H1 (cell line): Measurements from ENCODE around the gene LRP3. TPM values are rescaled to one million over a fixed set of nuclear protein-coding genes. Genes with fewer than 3 reads are reported as not detected.
"Not testable (repeated sequence)": the region's sequence is repeated elsewhere in the genome, so short reads cannot be mapped to it uniquely, and the experiment has no call there.

ENCODE experiments used
- CTCF ChIA-PET: fragments of 300-600 bp; sonication (Branson Sonifier 250); formaldehyde crosslinking; loops from one replicate; lab custom pipeline; 2021; ENCODE audit not compliant: partially characterized antibody; lab: Charles Lee
- POLR2A ChIA-PET: fragments of 300-600 bp; sonication (Branson Sonifier 250); formaldehyde crosslinking; loops from one replicate; lab custom pipeline; 2021; ENCODE audit warnings: inconsistent platforms; ENCODE audit not compliant: partially characterized antibody; lab: Charles Lee
- DNase-seq, 2 experiments: peaks; one replicate each; pipeline versions ENCODE4 v3.0.0 to v3.0.0-alpha.2; 2010 to 2022; ENCODE audit warnings: low spot score in 2 of 2, low read depth in 1 of 2, mixed read lengths in 1 of 2
- FAIRE-seq: peaks from 2 replicates; lab custom pipeline; 2011; peaks lifted over from hg19 to GRCh38; lab: Jason Lieb, UNC
- H2AFZ ChIP-seq: 2 replicates; pipeline ENCODE4 v1.8.1; 2012; ENCODE audit warnings: low read length, inconsistent platforms
- H2AK5ac ChIP-seq: 2 replicates; pipeline ENCODE4 v1.6.1; 2013; ENCODE audit warnings: low read depth, low read length
- H2BK120ac ChIP-seq: replicated peaks from 2 replicates; pipeline ENCODE3; 2013; ENCODE audit warnings: low read depth, low read length, inconsistent platforms
- H2BK12ac ChIP-seq: 2 replicates; pipeline ENCODE4 v1.6.1; 2013; ENCODE audit warnings: low read depth, low read length
- H2BK15ac ChIP-seq: 2 replicates; pipeline ENCODE4 v1.6.1; 2013; ENCODE audit warnings: low read length
- H2BK20ac ChIP-seq: 2 replicates; pipeline ENCODE4 v1.6.1; 2013; ENCODE audit warnings: low read length
- H2BK5ac ChIP-seq: 2 replicates; pipeline ENCODE4 v1.6.1; 2013; ENCODE audit warnings: low read depth, low read length
- H3K14ac ChIP-seq: 2 replicates; pipeline ENCODE4 v1.6.1; 2013; ENCODE audit warnings: inconsistent platforms; ENCODE audit not compliant: insufficient read length
- H3K18ac ChIP-seq: 2 replicates; pipeline ENCODE4 v1.6.1; 2013; ENCODE audit warnings: low read length; ENCODE audit errors: extremely low read depth
- H3K23ac ChIP-seq: 2 replicates; pipeline ENCODE4 v1.6.1; 2013; ENCODE audit warnings: inconsistent platforms; ENCODE audit not compliant: insufficient read length
- H3K23me2 ChIP-seq: 2 replicates; pipeline ENCODE4 v1.6.1; 2013; ENCODE audit warnings: low read depth, low read length
- H3K27ac ChIP-seq: 2 replicates; pipeline ENCODE4 v1.6.1; 2011; ENCODE audit warnings: low read depth, low read length, inconsistent platforms
- H3K27me3 ChIP-seq, 4 experiments: replicated peaks in 1 of 4; 1 replicate in 1 of 4; 2 replicates in 3 of 4; pipeline versions ENCODE4 v1.6.1 to v1.8.1; 2011 to 2013; ENCODE audit warnings: low read length in 3 of 4, mild to moderate bottlenecking in 3 of 4, inconsistent platforms in 2 of 4, mixed read lengths in 2 of 4, moderate library complexity in 1 of 4; ENCODE audit not compliant: control insufficient read depth in 3 of 4, insufficient read depth in 3 of 4; ENCODE audit errors: extremely low read depth in 1 of 4
- H3K36me3 ChIP-seq, 4 experiments: 2 replicates each; pipeline versions ENCODE4 v1.6.1 to v1.8.1; 2011 to 2013; ENCODE audit warnings: mild to moderate bottlenecking in 4 of 4, low read length in 3 of 4, moderate library complexity in 2 of 4, control low read depth in 1 of 4, inconsistent platforms in 1 of 4; ENCODE audit not compliant: insufficient read depth in 4 of 4, control insufficient read depth in 2 of 4
- H3K4ac ChIP-seq: replicated peaks from 2 replicates; pipeline ENCODE3; 2013; ENCODE audit warnings: low read length, low read depth, mixed read lengths, inconsistent platforms; ENCODE audit not compliant: insufficient read length
- H3K4me1 ChIP-seq, 4 experiments: replicated peaks in 1 of 4; 1 replicate in 1 of 4; 2 replicates in 3 of 4; pipeline versions ENCODE4 v1.6.1 to v1.8.1; 2011 to 2013; ENCODE audit warnings: low read length in 3 of 4, inconsistent platforms in 2 of 4, mixed read lengths in 1 of 4; ENCODE audit not compliant: insufficient read depth in 4 of 4, control insufficient read depth in 3 of 4
- H3K4me2 ChIP-seq, 2 experiments: 2 replicates each; pipeline versions ENCODE4 v1.6.1 to v1.8.1; 2011 to 2013; ENCODE audit warnings: low read depth in 2 of 2, low read length in 2 of 2, control low read depth in 1 of 2, inconsistent platforms in 1 of 2, mild to moderate bottlenecking in 1 of 2; ENCODE audit not compliant: insufficient read depth in 1 of 2
- H3K4me3 ChIP-seq, 4 experiments: fragments of 200-600, 300-600 bp in 1 of 4; sonication (generic), shearing (Covaris generic), sonication (Bioruptor Twin) in 1 of 4; 2 replicates each; pipeline versions ENCODE4 v1.5.1 to v1.8.1; 2011 to 2016; ENCODE audit warnings: low read length in 4 of 4, low read depth in 3 of 4, control low read depth in 2 of 4, inconsistent platforms in 2 of 4, mild to moderate bottlenecking in 2 of 4, mixed read lengths in 1 of 4, moderate library complexity in 1 of 4; ENCODE audit not compliant: insufficient read depth in 2 of 4; ENCODE audit errors: extremely low read depth in 1 of 4
- H3K56ac ChIP-seq: replicated peaks from 2 replicates; pipeline ENCODE3; 2013; ENCODE audit warnings: low read depth, mild to moderate bottlenecking, mixed read lengths, low read length, inconsistent platforms; ENCODE audit not compliant: insufficient read length
- H3K79me1 ChIP-seq: 2 replicates; pipeline ENCODE4 v1.6.1; 2013; ENCODE audit warnings: low read depth, low read length, control low read depth
- H3K79me2 ChIP-seq, 2 experiments: 2 replicates each; pipeline versions ENCODE4 v1.6.1 to v1.8.1; 2012 to 2013; ENCODE audit warnings: low read length in 2 of 2, mild to moderate bottlenecking in 2 of 2, inconsistent platforms in 1 of 2; ENCODE audit not compliant: insufficient read depth in 2 of 2, control insufficient read depth in 1 of 2
- H3K9ac ChIP-seq, 4 experiments: replicated peaks in 1 of 4; 1 replicate in 1 of 4; 2 replicates in 3 of 4; pipeline versions ENCODE4 v1.6.1 to v1.8.1; 2011 to 2013; ENCODE audit warnings: low read depth in 3 of 4, low read length in 3 of 4, control low read depth in 2 of 4, mild to moderate bottlenecking in 2 of 4, moderate library complexity in 2 of 4, inconsistent platforms in 1 of 4; ENCODE audit errors: extremely low read depth in 1 of 4
- H3K9me3 ChIP-seq, 2 experiments: 2 replicates each; pipeline versions ENCODE4 v1.6.1 to v1.8.1; 2012 to 2013; ENCODE audit warnings: mild to moderate bottlenecking in 2 of 2, moderate library complexity in 2 of 2, control low read depth in 1 of 2, inconsistent platforms in 1 of 2, low read depth in 1 of 2, low read length in 1 of 2, mixed read lengths in 1 of 2; ENCODE audit not compliant: insufficient read depth in 2 of 2
- H4K20me1 ChIP-seq, 2 experiments: replicated peaks in 1 of 2; 2 replicates each; pipeline versions ENCODE3 to v1.8.1; 2011 to 2013; ENCODE audit warnings: inconsistent platforms in 2 of 2, low read length in 2 of 2, mild to moderate bottlenecking in 1 of 2; ENCODE audit not compliant: insufficient read depth in 2 of 2, control insufficient read depth in 1 of 2
- H4K5ac ChIP-seq: 2 replicates; pipeline ENCODE4 v1.6.1; 2013; ENCODE audit warnings: low read length, low read depth, mixed read lengths, inconsistent platforms; ENCODE audit not compliant: insufficient read length
- H4K8ac ChIP-seq: 2 replicates; pipeline ENCODE4 v1.8.0; 2013; ENCODE audit warnings: mild to moderate bottlenecking, moderate library complexity, low read length, inconsistent platforms; ENCODE audit not compliant: insufficient read depth; ENCODE audit errors: extremely low read depth
- H4K91ac ChIP-seq: replicated peaks from 2 replicates; pipeline ENCODE3; 2013; ENCODE audit warnings: low read length, mixed read lengths, inconsistent platforms; ENCODE audit not compliant: insufficient read length
- WGBS, 2 experiments: shearing (Covaris generic) in 1 of 2; methylation state at CpG; one replicate each; pipeline versions ENCODE4 v1.1.6 to v1.1.7; 2013 to 2015; ENCODE audit warnings: low lambda C conversion rate in 2 of 2, mixed read lengths in 2 of 2, inconsistent platforms in 1 of 2, low coverage in 1 of 2, missing lambda C conversion rate in 1 of 2; ENCODE audit not compliant: insufficient replicate concordance in 2 of 2, insufficient coverage in 1 of 2, insufficient read length in 1 of 2; ENCODE audit errors: extremely low coverage in 1 of 2, missing lambda C conversion rate in 1 of 2; 5-methylcytosine and 5-hydroxymethylcytosine counted together
- polyA plus RNA-seq, 7 experiments: library from polyadenylated mRNA; depleted of rRNA in 3 of 7; stranded (reverse) in 5 of 7; unstranded in 2 of 7; fragments of >200 nt in 5 of 7; fragments of 200-250 nt in 2 of 7; gene quantifications; 1 replicate in 5 of 7; 2 replicates in 1 of 7; 4 replicates in 1 of 7; pipeline versions ENCODE4 v1.2.1 to v1.2.3, GENCODE V29; 2011 to 2013; ENCODE audit warnings: missing spikeins in 2 of 7, mixed read lengths in 2 of 7
- total RNA-seq: library from RNA; stranded (reverse); fragmentation: NEBNext Ultra II Directional; extraction: Animal tissue kit (Norgen Biotek cat#: 25700); gene quantifications from 2 replicates; pipeline ENCODE4 v1.2.1, GENCODE V29; 2021

Gene LRP3
- total and polyA plus RNA-seq, 2 of the 8 experiments (the other 6 are each of a cell fraction or from before 2014, with no cell fraction given), result 30.3 to 33.7 TPM

- H3K18ac ChIP-seq, H3K79me1 ChIP-seq, H3K4ac ChIP-seq, DNase-seq, H3K4me2 ChIP-seq, H3K27ac ChIP-seq, H4K8ac ChIP-seq, H3K14ac ChIP-seq, H3K9me3 ChIP-seq, H2BK20ac ChIP-seq, H2AK5ac ChIP-seq, H3K79me2 ChIP-seq, H3K23me2 ChIP-seq, H2AFZ ChIP-seq, H4K5ac ChIP-seq, H3K4me1 ChIP-seq, H3K9ac ChIP-seq, H3K23ac ChIP-seq, H3K4me3 ChIP-seq, H2BK120ac ChIP-seq, H2BK5ac ChIP-seq, H3K56ac ChIP-seq, H3K27me3 ChIP-seq, H4K20me1 ChIP-seq, H2BK15ac ChIP-seq, H4K91ac ChIP-seq, H2BK12ac ChIP-seq, FAIRE-seq: not testable (repeated sequence)
- CTCF ChIA-PET, result interaction anchor here (0.9 to 2.2 kb wide), 5 partner anchors 11 to 65 kb away, joined by 3 to 11 read pairs (median 4); no protein-coding TSS in a partner anchor
- WGBS, 2 experiments, result 97% methylated on average over 7 of the region's 7 CpGs; no CpG with 5 or more reads in 1 of the 2 experiments
- peaks cover 0 to 18% (median 0%) of the 10 kb centered on the region in 4 experiments; a peak in 1 of 8 replicates for H3K36me3 ChIP-seq
- POLR2A ChIA-PET, result interaction anchor here (1.7 to 2.7 kb wide), 3 partner anchors 10 to 15 kb away, joined by 4 to 7 read pairs (median 6); no protein-coding TSS in a partner anchor
These were observed 15.7 kb downstream of the LRP3 start for GRCh38 chr19:33209850-33210230.
